HepG2 (cell line): ENCODE results near the gene HAS3. TPM values are rescaled to one million over a fixed set of nuclear protein-coding genes. Genes with fewer than 3 reads are reported as not detected.
A peak's percentile ranks its signal among the peaks of the same experiment; 100 is the strongest.

ENCODE experiments used
- CENPT ChIP-seq: sonication (generic); formaldehyde crosslinking; IDR thresholded peaks from 2 replicates; pipeline ENCODE4 v1.8.0; 2022; ENCODE audit warnings: low read depth, mild to moderate bottlenecking, moderate library complexity, missing genetic modification reagents
- CHD2 ChIP-seq: IDR thresholded peaks from 2 replicates; pipeline ENCODE4 v1.6.1; 2011; ENCODE audit warnings: low read depth, low read length, improper control_type of control experiment
- ERF ChIP-seq: IDR thresholded peaks from 2 replicates; pipeline ENCODE4 v1.6.1; 2018; ENCODE audit warnings: missing biosample characterization, missing genetic modification reagents
- GZF1 ChIP-seq: sonication (generic); formaldehyde crosslinking; IDR thresholded peaks from 2 replicates; pipeline ENCODE4 v1.5.1; 2020; ENCODE audit warnings: mild to moderate bottlenecking, missing genetic modification reagents
- HES4 ChIP-seq: sonication (generic); formaldehyde crosslinking; IDR thresholded peaks from 2 replicates; pipeline ENCODE4 v1.9.0; 2021; ENCODE audit warnings: mild to moderate bottlenecking, missing genetic modification reagents, borderline replicate concordance
- HOXA5 ChIP-seq: sonication (generic); formaldehyde crosslinking; IDR thresholded peaks from 2 replicates; pipeline ENCODE4 v1.4.0; 2020; ENCODE audit warnings: missing genetic modification reagents
- NKX3-1 ChIP-seq: sonication (generic); formaldehyde crosslinking; IDR thresholded peaks from 2 replicates; pipeline ENCODE4 v1.5.0; 2020; ENCODE audit warnings: missing genetic modification reagents
- PHF20 ChIP-seq: sonication (generic); formaldehyde crosslinking; IDR thresholded peaks from 2 replicates; pipeline ENCODE4 v1.5.0; 2020; ENCODE audit warnings: mild to moderate bottlenecking, missing genetic modification reagents
- RNF2 ChIP-seq: fragments of 450-650 bp; conservative IDR thresholded peaks from 2 replicates; pipeline ENCODE4 v1.6.1; 2016; ENCODE audit warnings: low read depth
- TCF12 ChIP-seq, 2 experiments: fragments of 450-650 bp in 1 of 2; sonication (generic) in 1 of 2; formaldehyde crosslinking in 1 of 2; IDR thresholded peaks; 2 replicates each; pipeline versions ENCODE4 v1.6.1 to v1.8.0; 2017 to 2022; ENCODE audit warnings: antibody characterized with exemption in 1 of 2, mild to moderate bottlenecking in 1 of 2, missing genetic modification reagents in 1 of 2, moderate library complexity in 1 of 2
- TGIF2 ChIP-seq: IDR thresholded peaks from 2 replicates; pipeline ENCODE4 v1.6.1; 2016; ENCODE audit warnings: control low read depth, missing compliant biosample characterization
- ZMAT3 ChIP-seq: sonication (generic); formaldehyde crosslinking; conservative IDR thresholded peaks from 2 replicates; pipeline ENCODE4 v1.7.0; 2021; ENCODE audit warnings: missing genetic modification reagents
- ZMYM4 ChIP-seq: sonication (generic); formaldehyde crosslinking; IDR thresholded peaks from 2 replicates; pipeline ENCODE4 v1.8.1; 2023; ENCODE audit warnings: mild to moderate bottlenecking, missing genetic modification reagents
- ZNF749 ChIP-seq: sonication (generic); formaldehyde crosslinking; IDR thresholded peaks from 2 replicates; pipeline ENCODE4 v1.8.0; 2022; ENCODE audit warnings: mild to moderate bottlenecking, missing genetic modification reagents, moderate library complexity, borderline replicate concordance
- ZNF766 ChIP-seq: sonication (generic); formaldehyde crosslinking; IDR thresholded peaks from 2 replicates; pipeline ENCODE4 v1.5.0; 2020; ENCODE audit warnings: missing genetic modification reagents, borderline replicate concordance
- ZNF788 ChIP-seq: sonication (generic); formaldehyde crosslinking; IDR thresholded peaks from 2 replicates; pipeline ENCODE4 v1.5.0; 2020; ENCODE audit warnings: mild to moderate bottlenecking, missing genetic modification reagents, borderline replicate concordance
- polyA plus RNA-seq, 8 experiments: library from polyadenylated mRNA; depleted of rRNA in 3 of 8; stranded (reverse) in 7 of 8; unstranded in 1 of 8; fragments of >200 nt; fragmentation: Illumina TruSeq in 4 of 8; extraction: Trizol in 4 of 8; gene quantifications; 2 replicates each; pipeline versions ENCODE4 v1.2.1 to v1.2.3, GENCODE V29; 2011 to 2016; ENCODE audit warnings: low read depth in 4 of 8, missing spikeins in 1 of 8, mixed read lengths in 1 of 8; ENCODE audit not compliant: insufficient read depth in 1 of 8
- total RNA-seq, 5 experiments: library from RNA; depleted of rRNA; stranded (reverse); fragments of >200 nt; fragmentation: Illumina TruSeq; extraction: Trizol; gene quantifications; 2 replicates each; pipeline ENCODE4 v1.2.3, GENCODE V29; 2016; ENCODE audit warnings: low read depth in 1 of 5
- TF ChIP-seq, protein P1 (sequence below): IDR thresholded peaks from 2 replicates; pipeline ENCODE4 v1.6.1; 2016
- TF ChIP-seq, protein P2 (sequence below): sonication (generic); formaldehyde crosslinking; IDR thresholded peaks from 2 replicates; pipeline ENCODE4 v1.8.1; 2022; ENCODE audit warnings: low read depth, mild to moderate bottlenecking, missing genetic modification reagents
- TF ChIP-seq, protein P3 (sequence below): sonication (generic); formaldehyde crosslinking; IDR thresholded peaks from 2 replicates; pipeline ENCODE4 v1.4.0; 2020; ENCODE audit warnings: missing genetic modification reagents
- TF ChIP-seq, protein P4 (sequence below): sonication (generic); formaldehyde crosslinking; IDR thresholded peaks from 2 replicates; pipeline ENCODE4 v1.9.0; 2021; ENCODE audit warnings: missing genetic modification reagents, borderline replicate concordance

Gene HAS3
- total and polyA plus RNA-seq, 2 of the 13 experiments (the other 11 are each of a cell fraction or from before 2014, with no cell fraction given), result 0.04 to 0.30 TPM

DNA sequence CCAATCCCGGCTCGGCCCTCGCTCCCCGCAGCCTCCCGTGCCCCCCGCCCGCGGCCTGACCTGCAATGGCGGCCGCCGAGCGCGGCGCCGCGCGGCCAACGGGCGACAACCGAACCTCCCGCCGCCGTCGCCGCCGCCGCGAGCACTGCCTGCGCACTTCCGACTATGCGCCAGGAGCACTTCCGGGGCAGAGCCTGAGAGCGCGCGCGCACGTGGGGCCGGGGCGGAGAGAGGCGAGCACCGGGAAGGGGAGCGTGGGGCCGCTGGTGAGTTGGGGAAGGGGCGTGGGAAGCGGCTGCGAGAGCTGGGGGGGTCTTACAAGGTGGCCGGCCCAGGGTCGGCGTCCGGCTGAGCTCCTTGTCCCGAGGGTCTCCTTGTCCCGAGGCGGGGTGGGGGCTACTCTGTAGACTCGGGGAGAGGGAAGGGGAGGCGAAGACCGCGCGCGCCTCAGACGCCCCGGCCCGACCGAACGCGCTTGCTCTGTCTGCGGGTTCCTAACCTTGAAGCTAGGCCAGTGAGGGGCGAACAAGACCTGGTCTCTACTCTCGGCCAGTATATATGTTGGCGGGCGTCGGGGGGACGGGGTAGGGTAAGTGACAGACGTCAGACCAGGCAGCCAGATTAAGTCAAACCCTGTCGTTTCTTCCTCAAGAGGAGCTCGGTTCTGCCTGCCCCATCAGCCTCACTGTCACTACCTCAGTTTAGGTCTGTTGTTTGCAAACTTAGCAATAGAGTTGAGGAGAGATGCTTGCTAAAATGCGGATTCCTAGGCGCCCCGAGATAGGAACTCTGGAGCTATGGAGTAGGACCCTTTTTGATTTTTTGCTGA, 27.2 kb downstream of the HAS3 start, which contains the start of the genes CHTF8 and UTP4 (continued):
- TF ChIP-seq, protein P1, sequence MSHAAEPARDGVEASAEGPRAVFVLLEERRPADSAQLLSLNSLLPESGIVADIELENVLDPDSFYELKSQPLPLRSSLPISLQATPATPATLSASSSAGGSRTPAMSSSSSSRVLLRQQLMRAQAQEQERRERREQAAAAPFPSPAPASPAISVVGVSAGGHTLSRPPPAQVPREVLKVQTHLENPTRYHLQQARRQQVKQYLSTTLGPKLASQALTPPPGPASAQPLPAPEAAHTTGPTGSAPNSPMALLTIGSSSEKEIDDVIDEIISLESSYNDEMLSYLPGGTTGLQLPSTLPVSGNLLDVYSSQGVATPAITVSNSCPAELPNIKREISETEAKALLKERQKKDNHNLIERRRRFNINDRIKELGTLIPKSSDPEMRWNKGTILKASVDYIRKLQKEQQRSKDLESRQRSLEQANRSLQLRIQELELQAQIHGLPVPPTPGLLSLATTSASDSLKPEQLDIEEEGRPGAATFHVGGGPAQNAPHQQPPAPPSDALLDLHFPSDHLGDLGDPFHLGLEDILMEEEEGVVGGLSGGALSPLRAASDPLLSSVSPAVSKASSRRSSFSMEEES (CRISPR knock-in tag), result peak; percentile 49; the same call in 1 of the 2 replicates
- TF ChIP-seq ZNF766 (CRISPR knock-in tag) (no peak), NKX3-1 (peak; percentile 62; the same call in 1 of the 2 replicates), RNF2 (peak; percentile 80; the same call in 1 of the 2 replicates), ZNF749 (CRISPR knock-in tag) (peak; percentile 84; the same call in 1 of the 2 replicates), CENPT (peak; percentile 92), ERF (CRISPR knock-in tag) (no peak; the same call in 1 of the 2 replicates), GZF1 (CRISPR knock-in tag) (peak; percentile 22; the same call in 1 of the 2 replicates), ZMYM4 (peak; percentile 59), HES4 (CRISPR knock-in tag) (no peak; the same call in 1 of the 2 replicates), CHD2 (no peak), ZMAT3 (CRISPR knock-in tag) (peak; percentile 95), PHF20 (peak; percentile 87), TGIF2 (CRISPR knock-in tag) (peak; percentile 57; the same call in 1 of the 2 replicates), TCF12 (IDR thresholded peaks at IDR 0.05) (no peak), TCF12 (CRISPR knock-in tag; IDR thresholded peaks at IDR 0.05) (peak; percentile 48; the same call in 1 of the 2 replicates), HOXA5 (peak; percentile 46; the same call in 1 of the 2 replicates), ZNF788 (CRISPR knock-in tag) (peak; percentile 83)
- TF ChIP-seq, protein P2, sequence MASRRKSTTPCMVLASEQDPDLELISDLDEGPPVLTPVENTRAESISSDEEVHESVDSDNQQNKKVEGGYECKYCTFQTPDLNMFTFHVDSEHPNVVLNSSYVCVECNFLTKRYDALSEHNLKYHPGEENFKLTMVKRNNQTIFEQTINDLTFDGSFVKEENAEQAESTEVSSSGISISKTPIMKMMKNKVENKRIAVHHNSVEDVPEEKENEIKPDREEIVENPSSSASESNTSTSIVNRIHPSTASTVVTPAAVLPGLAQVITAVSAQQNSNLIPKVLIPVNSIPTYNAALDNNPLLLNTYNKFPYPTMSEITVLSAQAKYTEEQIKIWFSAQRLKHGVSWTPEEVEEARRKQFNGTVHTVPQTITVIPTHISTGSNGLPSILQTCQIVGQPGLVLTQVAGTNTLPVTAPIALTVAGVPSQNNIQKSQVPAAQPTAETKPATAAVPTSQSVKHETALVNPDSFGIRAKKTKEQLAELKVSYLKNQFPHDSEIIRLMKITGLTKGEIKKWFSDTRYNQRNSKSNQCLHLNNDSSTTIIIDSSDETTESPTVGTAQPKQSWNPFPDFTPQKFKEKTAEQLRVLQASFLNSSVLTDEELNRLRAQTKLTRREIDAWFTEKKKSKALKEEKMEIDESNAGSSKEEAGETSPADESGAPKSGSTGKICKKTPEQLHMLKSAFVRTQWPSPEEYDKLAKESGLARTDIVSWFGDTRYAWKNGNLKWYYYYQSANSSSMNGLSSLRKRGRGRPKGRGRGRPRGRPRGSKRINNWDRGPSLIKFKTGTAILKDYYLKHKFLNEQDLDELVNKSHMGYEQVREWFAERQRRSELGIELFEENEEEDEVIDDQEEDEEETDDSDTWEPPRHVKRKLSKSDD (CRISPR knock-in tag), result peak; percentile 88
- TF ChIP-seq, protein P3, sequence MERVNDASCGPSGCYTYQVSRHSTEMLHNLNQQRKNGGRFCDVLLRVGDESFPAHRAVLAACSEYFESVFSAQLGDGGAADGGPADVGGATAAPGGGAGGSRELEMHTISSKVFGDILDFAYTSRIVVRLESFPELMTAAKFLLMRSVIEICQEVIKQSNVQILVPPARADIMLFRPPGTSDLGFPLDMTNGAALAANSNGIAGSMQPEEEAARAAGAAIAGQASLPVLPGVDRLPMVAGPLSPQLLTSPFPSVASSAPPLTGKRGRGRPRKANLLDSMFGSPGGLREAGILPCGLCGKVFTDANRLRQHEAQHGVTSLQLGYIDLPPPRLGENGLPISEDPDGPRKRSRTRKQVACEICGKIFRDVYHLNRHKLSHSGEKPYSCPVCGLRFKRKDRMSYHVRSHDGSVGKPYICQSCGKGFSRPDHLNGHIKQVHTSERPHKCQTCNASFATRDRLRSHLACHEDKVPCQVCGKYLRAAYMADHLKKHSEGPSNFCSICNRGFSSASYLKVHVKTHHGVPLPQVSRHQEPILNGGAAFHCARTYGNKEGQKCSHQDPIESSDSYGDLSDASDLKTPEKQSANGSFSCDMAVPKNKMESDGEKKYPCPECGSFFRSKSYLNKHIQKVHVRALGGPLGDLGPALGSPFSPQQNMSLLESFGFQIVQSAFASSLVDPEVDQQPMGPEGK (CRISPR knock-in tag), result peak; percentile 46; the same call in 1 of the 2 replicates
- TF ChIP-seq, protein P4, sequence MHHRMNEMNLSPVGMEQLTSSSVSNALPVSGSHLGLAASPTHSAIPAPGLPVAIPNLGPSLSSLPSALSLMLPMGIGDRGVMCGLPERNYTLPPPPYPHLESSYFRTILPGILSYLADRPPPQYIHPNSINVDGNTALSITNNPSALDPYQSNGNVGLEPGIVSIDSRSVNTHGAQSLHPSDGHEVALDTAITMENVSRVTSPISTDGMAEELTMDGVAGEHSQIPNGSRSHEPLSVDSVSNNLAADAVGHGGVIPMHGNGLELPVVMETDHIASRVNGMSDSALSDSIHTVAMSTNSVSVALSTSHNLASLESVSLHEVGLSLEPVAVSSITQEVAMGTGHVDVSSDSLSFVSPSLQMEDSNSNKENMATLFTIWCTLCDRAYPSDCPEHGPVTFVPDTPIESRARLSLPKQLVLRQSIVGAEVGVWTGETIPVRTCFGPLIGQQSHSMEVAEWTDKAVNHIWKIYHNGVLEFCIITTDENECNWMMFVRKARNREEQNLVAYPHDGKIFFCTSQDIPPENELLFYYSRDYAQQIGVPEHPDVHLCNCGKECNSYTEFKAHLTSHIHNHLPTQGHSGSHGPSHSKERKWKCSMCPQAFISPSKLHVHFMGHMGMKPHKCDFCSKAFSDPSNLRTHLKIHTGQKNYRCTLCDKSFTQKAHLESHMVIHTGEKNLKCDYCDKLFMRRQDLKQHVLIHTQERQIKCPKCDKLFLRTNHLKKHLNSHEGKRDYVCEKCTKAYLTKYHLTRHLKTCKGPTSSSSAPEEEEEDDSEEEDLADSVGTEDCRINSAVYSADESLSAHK, result 0 out of 2 replicates have a peak, but pooled peaks have one; percentile 35
